Mesenchymal stem cell (in vitro differentiated cells and primary cell): ENCODE results near the gene CHN2.
A peak's percentile ranks its signal among the peaks of the same experiment; 100 is the strongest.

ENCODE experiments used
- DNase-seq: peaks from one replicate; pipeline ENCODE4 v3.0.0-alpha.2; 2013
- H2AFZ ChIP-seq: one replicate; pipeline ENCODE4 v1.6.1; 2013; ENCODE audit warnings: low read depth, mild to moderate bottlenecking, control low read depth, inconsistent platforms, low read length, moderate library complexity
- H2AK5ac ChIP-seq: 2 replicates; pipeline ENCODE4 v1.6.1; 2013; ENCODE audit warnings: low read length, moderate library complexity, mild to moderate bottlenecking, inconsistent platforms; ENCODE audit not compliant: severe bottlenecking
- H2BK120ac ChIP-seq: one replicate; pipeline ENCODE4 v1.6.1; 2013; ENCODE audit warnings: low read depth, mild to moderate bottlenecking, inconsistent platforms, low read length, moderate library complexity
- H2BK12ac ChIP-seq, 2 experiments: one replicate each; pipeline ENCODE4 v1.6.1; 2013; ENCODE audit warnings: inconsistent platforms in 2 of 2, low read length in 2 of 2, mild to moderate bottlenecking in 2 of 2, moderate library complexity in 2 of 2, control low read depth in 1 of 2
- H2BK15ac ChIP-seq: one replicate; pipeline ENCODE4 v1.6.1; 2013; ENCODE audit warnings: mild to moderate bottlenecking, low read depth, inconsistent platforms; ENCODE audit not compliant: poor library complexity, severe bottlenecking
- H2BK5ac ChIP-seq: 2 replicates; pipeline ENCODE4 v1.6.1; 2013; ENCODE audit warnings: low read depth, mild to moderate bottlenecking, low read length, control low read depth, inconsistent platforms; ENCODE audit not compliant: poor library complexity, severe bottlenecking
- H3K14ac ChIP-seq, 2 experiments: one replicate each; pipeline ENCODE4 v1.6.1; 2013; ENCODE audit warnings: inconsistent platforms in 2 of 2, low read length in 2 of 2, control low read depth in 1 of 2, mild to moderate bottlenecking in 1 of 2, moderate library complexity in 1 of 2
- H3K18ac ChIP-seq, 2 experiments: one replicate each; pipeline ENCODE4 v1.6.1; 2013; ENCODE audit warnings: inconsistent platforms in 2 of 2, low read length in 2 of 2, control low read depth in 1 of 2, low read depth in 1 of 2, mild to moderate bottlenecking in 1 of 2
- H3K23ac ChIP-seq, 2 experiments: one replicate each; pipeline ENCODE4 v1.6.1; 2013; ENCODE audit warnings: inconsistent platforms in 2 of 2, low read length in 2 of 2, mild to moderate bottlenecking in 2 of 2, moderate library complexity in 2 of 2, control low read depth in 1 of 2
- H3K27ac ChIP-seq: 2 replicates; pipeline ENCODE4 v1.5.1; 2013; ENCODE audit warnings: mild to moderate bottlenecking, moderate library complexity, low read length, control low read depth, inconsistent platforms; ENCODE audit not compliant: poor library complexity, severe bottlenecking
- H3K27me3 ChIP-seq, 2 experiments: 2 replicates each; pipeline versions ENCODE4 v1.6.1 to v1.7.0; 2013; ENCODE audit warnings: low read length in 2 of 2, mild to moderate bottlenecking in 2 of 2, moderate library complexity in 2 of 2, control low read depth in 1 of 2, inconsistent platforms in 1 of 2; ENCODE audit not compliant: control insufficient read depth in 1 of 2, insufficient read depth in 1 of 2
- H3K36me3 ChIP-seq, 2 experiments: 2 replicates each; pipeline versions ENCODE4 v1.6.1 to v1.7.0; 2013; ENCODE audit warnings: low read length in 2 of 2, control low read depth in 1 of 2, inconsistent platforms in 1 of 2, low read depth in 1 of 2, mild to moderate bottlenecking in 1 of 2; ENCODE audit not compliant: insufficient read depth in 2 of 2, control insufficient read depth in 1 of 2
- H3K4ac ChIP-seq, 2 experiments: one replicate each; pipeline ENCODE4 v1.6.1; 2013; ENCODE audit warnings: inconsistent platforms in 2 of 2, low read length in 2 of 2, mild to moderate bottlenecking in 2 of 2, moderate library complexity in 2 of 2, control low read depth in 1 of 2, low read depth in 1 of 2
- H3K4me1 ChIP-seq: 2 replicates; pipeline ENCODE4 v1.6.1; 2013; ENCODE audit warnings: low read depth, low read length, control low read depth; ENCODE audit not compliant: control insufficient read depth, insufficient read depth
- H3K4me2 ChIP-seq: 2 replicates; pipeline ENCODE4 v1.6.1; 2013; ENCODE audit warnings: low read length, mild to moderate bottlenecking, inconsistent platforms; ENCODE audit not compliant: poor library complexity, severe bottlenecking
- H3K4me3 ChIP-seq, 2 experiments: 2 replicates each; pipeline versions ENCODE4 v1.5.1 to v1.7.0; 2013; ENCODE audit warnings: low read length in 2 of 2, mild to moderate bottlenecking in 2 of 2, control low read depth in 1 of 2, low read depth in 1 of 2; ENCODE audit not compliant: insufficient read depth in 1 of 2
- H3K79me1 ChIP-seq: replicated peaks from 2 replicates; pipeline ENCODE4 v1.6.1; 2013; ENCODE audit warnings: mild to moderate bottlenecking, control low read depth, low read length, inconsistent platforms; ENCODE audit not compliant: poor library complexity, severe bottlenecking
- H3K9ac ChIP-seq: 2 replicates; pipeline ENCODE4 v1.7.0; 2013; ENCODE audit warnings: mild to moderate bottlenecking, low read length, moderate library complexity
- H3K9me3 ChIP-seq: 2 replicates; pipeline ENCODE4 v1.7.0; 2013; ENCODE audit warnings: mild to moderate bottlenecking, low read length; ENCODE audit not compliant: control insufficient read depth
- H4K8ac ChIP-seq: one replicate; pipeline ENCODE4 v1.6.1; 2013; ENCODE audit warnings: inconsistent platforms, mild to moderate bottlenecking, low read length, moderate library complexity
- H4K91ac ChIP-seq: one replicate; pipeline ENCODE4 v1.6.1; 2013; ENCODE audit warnings: mild to moderate bottlenecking, low read length, inconsistent platforms
- WGBS: methylation state at CpG from one replicate; pipeline ENCODE4 v1.1.7; 2013; ENCODE audit warnings: mixed read lengths; 5-methylcytosine and 5-hydroxymethylcytosine counted together

Gene CHN2

GRCh38 chr7:29459589-29459988, 265.0 kb downstream of the CHN2 start:
- Histone ChIP-seq H2BK12ac (no peak overlapping the region), H4K8ac (no peak overlapping the region), H3K9me3 (no peaks in the 10 kb centered on the region), H2AK5ac (no peak overlapping the region), H3K27ac (no peak overlapping the region), H3K79me1 (no peaks in the 10 kb centered on the region), H3K14ac (no peak overlapping the region), H2BK120ac (no peak overlapping the region), H2BK5ac (no peak overlapping the region), H3K9ac (no peak overlapping the region), H3K4me3 (no peak overlapping the region), H3K4me2 (no peak overlapping the region), H4K91ac (no peak overlapping the region), H2BK15ac (no peak overlapping the region), H3K4ac (no peak overlapping the region), H3K36me3 (no peaks in the 10 kb centered on the region), H3K23ac (no peak overlapping the region), H2AFZ (no peak overlapping the region), H3K4me1 (peaks cover 2% of the 10 kb centered on the region), H3K18ac (no peak overlapping the region), H3K27me3 (peaks cover 8 to 22% of the 10 kb centered on the region in 2 experiments)
- DNase-seq = no peak
- 82% methylated on average over 8 of the region's 8 CpGs for WGBS

- Histone ChIP-seq H2AK5ac (no peak overlapping the region), H3K4me3 (no peak overlapping the region), H2AFZ (no peak overlapping the region), H3K23ac (no peak overlapping the region), H4K8ac (no peak overlapping the region), H2BK12ac (no peak overlapping the region), H3K27me3 (peaks cover 7 to 32% of the 10 kb centered on the region in 2 experiments), H3K36me3 (no peaks in the 10 kb centered on the region), H3K14ac (no peak overlapping the region), H3K9ac (no peak overlapping the region), H3K4me2 (no peak overlapping the region), H3K4me1 (peaks cover 2% of the 10 kb centered on the region), H3K27ac (no peak overlapping the region), H2BK5ac (no peak overlapping the region), H3K79me1 (no peaks in the 10 kb centered on the region), H2BK120ac (no peak overlapping the region), H2BK15ac (no peak overlapping the region), H3K18ac (no peak overlapping the region), H3K9me3 (no peaks in the 10 kb centered on the region), H4K91ac (no peak overlapping the region), H3K4ac (no peak overlapping the region)
- WGBS = 99% methylated on average over 3 of the region's 4 CpGs
- no peak for DNase-seq
These were observed 267.4 kb downstream of the CHN2 start for GRCh38 chr7:29461996-29462395.

DNA sequence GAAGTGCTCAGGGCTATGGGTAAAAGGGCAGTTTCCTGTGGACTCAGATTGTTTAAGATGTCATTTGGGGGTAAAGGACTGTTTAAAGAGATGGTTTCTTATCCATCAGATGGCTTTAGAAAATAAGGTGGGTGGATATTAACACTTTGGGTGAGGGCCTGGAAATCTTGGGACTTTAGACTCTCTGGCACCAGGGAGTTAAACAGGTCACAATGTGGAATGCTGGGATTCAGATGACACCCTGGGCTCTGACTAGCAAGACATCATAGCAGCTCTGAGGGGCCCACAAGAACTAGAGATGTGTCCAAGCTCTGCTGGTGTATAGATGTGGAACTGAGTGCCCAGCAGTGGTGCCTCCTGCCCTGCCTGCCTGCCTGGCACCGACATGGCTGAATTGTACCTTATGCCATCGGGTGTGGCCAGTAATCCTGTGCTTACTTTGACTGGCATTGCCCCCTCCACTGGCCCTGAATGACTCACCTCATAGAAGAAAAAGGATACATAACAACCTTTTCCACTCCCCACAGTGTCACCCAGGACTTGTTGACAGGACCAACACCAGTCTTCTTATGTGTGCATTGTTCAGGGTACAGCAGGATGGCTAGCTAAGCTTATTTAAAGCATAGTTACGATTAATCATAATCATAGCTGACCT, 269.1 kb downstream of the CHN2 start:
- peaks cover 5 to 32% of the 10 kb centered on the region in 2 experiments for H3K27me3 ChIP-seq
- no peak overlapping the region for H4K8ac ChIP-seq
- H3K36me3 ChIP-seq = no peaks in the 10 kb centered on the region
- H3K4me2 ChIP-seq = no peak overlapping the region
- H3K23ac ChIP-seq = no peak overlapping the region
- no peak overlapping the region for H3K4me3 ChIP-seq
- H3K27ac ChIP-seq = no peak overlapping the region
- no peak overlapping the region for H3K18ac ChIP-seq
- no peak overlapping the region for H3K4ac ChIP-seq
- peaks cover 2% of the 10 kb centered on the region for H3K4me1 ChIP-seq
- no peak overlapping the region for H4K91ac ChIP-seq
- H2BK120ac ChIP-seq = no peak overlapping the region
- no peak overlapping the region for H2BK12ac ChIP-seq
- H2AK5ac ChIP-seq = no peak overlapping the region
- H3K79me1 ChIP-seq = no peaks in the 10 kb centered on the region
- H2AFZ ChIP-seq = no peak overlapping the region
- no peak for DNase-seq
- H2BK5ac ChIP-seq = no peak overlapping the region
- peak overlapping the region in 1 of 2 experiments; percentile 53 for H3K14ac ChIP-seq
- no peak overlapping the region for H2BK15ac ChIP-seq
- 100% methylated on average over 2 of the region's 3 CpGs for WGBS
- H3K9me3 ChIP-seq = no peaks in the 10 kb centered on the region
- no peak overlapping the region for H3K9ac ChIP-seq

DNA sequence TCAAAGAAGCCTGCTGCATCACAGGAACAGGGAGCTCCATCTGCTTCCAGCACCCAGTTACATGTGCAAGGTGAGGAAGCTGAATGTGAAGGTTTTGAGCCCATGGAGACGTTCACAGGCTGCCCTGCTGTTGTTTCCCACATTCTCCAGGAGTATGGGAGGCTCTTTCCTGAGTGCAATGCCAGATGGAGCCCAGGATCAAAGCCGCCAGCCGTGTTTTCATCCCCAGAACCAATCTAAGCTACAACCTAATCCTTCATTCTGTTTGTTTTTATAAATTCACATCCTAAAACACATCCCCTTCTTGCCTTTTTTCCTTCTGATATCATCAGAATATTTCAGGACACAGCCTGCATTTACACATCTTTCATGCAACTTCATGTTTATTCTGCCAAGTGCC, 270.2 kb downstream of the CHN2 start:
- Histone ChIP-seq H3K23ac (no peak overlapping the region), H2AFZ (no peak overlapping the region), H3K9ac (no peak overlapping the region), H3K27ac (no peak overlapping the region), H2AK5ac (no peak overlapping the region), H2BK120ac (no peak overlapping the region), H3K4me1 (peaks cover 2% of the 10 kb centered on the region), H3K4me3 (no peak overlapping the region), H3K14ac (no peak overlapping the region), H2BK5ac (no peak overlapping the region), H3K79me1 (no peaks in the 10 kb centered on the region), H3K4me2 (no peak overlapping the region), H4K8ac (no peak overlapping the region), H3K36me3 (no peaks in the 10 kb centered on the region), H2BK15ac (no peak overlapping the region), H3K9me3 (no peaks in the 10 kb centered on the region), H2BK12ac (no peak overlapping the region), H3K18ac (no peak overlapping the region), H4K91ac (no peak overlapping the region), H3K27me3 (peaks cover 0 to 29% of the 10 kb centered on the region in 2 experiments), H3K4ac (no peak overlapping the region)
- no peak for DNase-seq
- WGBS = 85% methylated on average over 3 of the region's 3 CpGs
